H9 (cell line): Measurements from ENCODE around the gene FARS2. TPM values are rescaled to one million over a fixed set of nuclear protein-coding genes. Genes with fewer than 3 reads are reported as not detected.

Source experiments
- DNase-seq: peaks from one replicate; pipeline ENCODE4 v3.0.0-alpha.2; 2017
- H2AFZ ChIP-seq: one replicate; pipeline ENCODE4 v1.6.1; 2013; ENCODE audit warnings: mild to moderate bottlenecking, low read length, control low read depth, moderate library complexity
- H2AK5ac ChIP-seq: 2 replicates; pipeline ENCODE4 v1.6.1; 2013; ENCODE audit warnings: low read length, control low read depth, mixed read lengths; ENCODE audit not compliant: insufficient read length
- H2BK120ac ChIP-seq: one replicate; pipeline ENCODE4 v1.6.1; 2013; ENCODE audit warnings: low read depth, mild to moderate bottlenecking, low read length, control low read depth, inconsistent platforms; ENCODE audit not compliant: poor library complexity, severe bottlenecking
- H2BK12ac ChIP-seq: 2 replicates; pipeline ENCODE4 v1.6.1; 2013; ENCODE audit warnings: low read length, control low read depth, mixed read lengths, low read depth; ENCODE audit not compliant: insufficient read length
- H2BK15ac ChIP-seq: 2 replicates; pipeline ENCODE4 v1.6.1; 2013; ENCODE audit warnings: low read depth, low read length, control low read depth
- H2BK20ac ChIP-seq: one replicate; pipeline ENCODE4 v1.6.1; 2013; ENCODE audit warnings: low read depth, mild to moderate bottlenecking, low read length, control low read depth, inconsistent platforms; ENCODE audit not compliant: poor library complexity, severe bottlenecking
- H2BK5ac ChIP-seq: 2 replicates; pipeline ENCODE4 v1.6.1; 2013; ENCODE audit warnings: low read length, control low read depth, mixed read lengths; ENCODE audit not compliant: insufficient read length
- H3K14ac ChIP-seq: 2 replicates; pipeline ENCODE4 v1.6.1; 2013; ENCODE audit warnings: low read length, control low read depth; ENCODE audit not compliant: insufficient read depth
- H3K18ac ChIP-seq: 2 replicates; pipeline ENCODE4 v1.6.1; 2013; ENCODE audit warnings: low read depth, mild to moderate bottlenecking, mixed read lengths, low read length, control low read depth; ENCODE audit not compliant: insufficient read length
- H3K23ac ChIP-seq: 2 replicates; pipeline ENCODE4 v1.6.1; 2013; ENCODE audit warnings: low read length, control low read depth, mixed read lengths, low read depth; ENCODE audit not compliant: insufficient read length
- H3K23me2 ChIP-seq: 2 replicates; pipeline ENCODE4 v1.6.1; 2013; ENCODE audit warnings: low read depth, mild to moderate bottlenecking, mixed read lengths, low read length, control low read depth; ENCODE audit not compliant: insufficient read length, poor library complexity, severe bottlenecking
- H3K27ac ChIP-seq: 2 replicates; pipeline ENCODE4 v1.5.1; 2013; ENCODE audit warnings: low read length, control low read depth, mixed read lengths, low read depth; ENCODE audit not compliant: insufficient read length
- H3K27me3 ChIP-seq: 2 replicates; pipeline ENCODE4 v1.6.1; 2013; ENCODE audit warnings: low read length, control low read depth, inconsistent platforms; ENCODE audit not compliant: insufficient read depth
- H3K4ac ChIP-seq: 2 replicates; pipeline ENCODE4 v1.6.1; 2013; ENCODE audit warnings: low read depth, mild to moderate bottlenecking, control low read depth, inconsistent platforms, low read length, moderate library complexity
- H3K4me1 ChIP-seq: 2 replicates; pipeline ENCODE4 v1.6.1; 2013; ENCODE audit warnings: low read length, control low read depth, inconsistent platforms; ENCODE audit not compliant: insufficient read depth
- H3K4me2 ChIP-seq: 2 replicates; pipeline ENCODE4 v1.6.1; 2013; ENCODE audit warnings: low read length, control low read depth, mixed read lengths; ENCODE audit not compliant: insufficient read length, insufficient read depth
- H3K56ac ChIP-seq: 2 replicates; pipeline ENCODE4 v1.6.1; 2013; ENCODE audit warnings: low read depth, mild to moderate bottlenecking, mixed read lengths, low read length, control low read depth; ENCODE audit not compliant: insufficient read length
- H3K79me1 ChIP-seq: 2 replicates; pipeline ENCODE4 v1.6.1; 2013; ENCODE audit warnings: low read depth, mild to moderate bottlenecking, moderate library complexity, low read length, control low read depth, inconsistent platforms; ENCODE audit not compliant: insufficient read depth, poor library complexity, severe bottlenecking
- H3K79me2 ChIP-seq: 2 replicates; pipeline ENCODE4 v1.6.1; 2013; ENCODE audit warnings: low read length, control low read depth, inconsistent platforms; ENCODE audit not compliant: insufficient read depth
- H3K9ac ChIP-seq: 2 replicates; pipeline ENCODE4 v1.6.1; 2013; ENCODE audit warnings: low read length, control low read depth, mixed read lengths; ENCODE audit not compliant: insufficient read length; ENCODE audit errors: extremely low read depth
- H3K9me3 ChIP-seq: one replicate; pipeline ENCODE4 v1.6.1; 2013; ENCODE audit warnings: low read depth, low read length, inconsistent platforms; ENCODE audit not compliant: control insufficient read depth
- H3T11ph ChIP-seq: one replicate; pipeline ENCODE4 v1.6.1; 2013; ENCODE audit warnings: mild to moderate bottlenecking, low read length, control low read depth, inconsistent platforms
- H4K20me1 ChIP-seq: one replicate; pipeline ENCODE4 v1.6.1; 2013; ENCODE audit not compliant: control insufficient read depth, insufficient read length, insufficient read depth
- H4K5ac ChIP-seq: 2 replicates; pipeline ENCODE4 v1.6.1; 2013; ENCODE audit warnings: low read depth, mild to moderate bottlenecking, mixed read lengths, low read length, control low read depth; ENCODE audit not compliant: insufficient read length
- H4K8ac ChIP-seq: replicated peaks from 2 replicates; pipeline ENCODE4 v1.6.1; 2013; ENCODE audit warnings: low read length, control low read depth, mixed read lengths, low read depth; ENCODE audit not compliant: insufficient read length
- H4K91ac ChIP-seq: 2 replicates; pipeline ENCODE4 v1.6.1; 2013; ENCODE audit warnings: low read depth, mild to moderate bottlenecking, moderate library complexity, mixed read lengths, low read length, control low read depth; ENCODE audit not compliant: insufficient read length
- H3K27ac Mint-ChIP-seq, 3 experiments: 2 replicates in 2 of 3; 3 replicates in 1 of 3; pipeline ENCODE4 v1.8.0; 2020 to 2021; ENCODE audit warnings: mixed read lengths in 3 of 3, mild to moderate bottlenecking in 1 of 3, moderate library complexity in 1 of 3
- H3K27me3 Mint-ChIP-seq: 2 replicates; pipeline ENCODE4 v1.8.0; 2021; ENCODE audit warnings: low read depth, mild to moderate bottlenecking, moderate library complexity, mixed read lengths
- H3K36me3 Mint-ChIP-seq, 3 experiments: 2 replicates in 2 of 3; 3 replicates in 1 of 3; pipeline ENCODE4 v1.8.0; 2020 to 2021; ENCODE audit warnings: low read depth in 3 of 3, mixed read lengths in 3 of 3; ENCODE audit not compliant: insufficient read depth in 1 of 3
- H3K4me1 Mint-ChIP-seq, 2 experiments: 2 replicates each; pipeline ENCODE4 v1.8.0; 2020; ENCODE audit warnings: mixed read lengths in 2 of 2
- H3K4me3 Mint-ChIP-seq, 2 experiments: 2 replicates in 1 of 2; 3 replicates in 1 of 2; pipeline ENCODE4 v1.8.0; 2020 to 2021; ENCODE audit warnings: mild to moderate bottlenecking in 2 of 2, mixed read lengths in 2 of 2, moderate library complexity in 1 of 2
- H3K9me3 Mint-ChIP-seq, 2 experiments: 2 replicates in 1 of 2; 3 replicates in 1 of 2; pipeline ENCODE4 v1.8.0; 2020; ENCODE audit warnings: mild to moderate bottlenecking in 2 of 2, mixed read lengths in 2 of 2, moderate library complexity in 1 of 2
- CTCF ChIP-seq: fragments of 200-600 bp; sonication (generic); conservative IDR thresholded peaks from 3 replicates; pipeline ENCODE4 v1.8.0; 2021; ENCODE audit warnings: antibody characterized with exemption, mild to moderate bottlenecking
- WGBS: extraction: QIAGEN DNeasy Blood & Tissue Kit; methylation state at CpG from one replicate; pipeline ENCODE4 v1.1.7; 2013; ENCODE audit warnings: missing lambda C conversion rate, low lambda C conversion rate, mixed read lengths; ENCODE audit not compliant: insufficient read length; ENCODE audit errors: extremely low coverage; 5-methylcytosine and 5-hydroxymethylcytosine counted together
- total RNA-seq: library from RNA; stranded (reverse); gene quantifications from 2 replicates; pipeline ENCODE4 v1.2.1, GENCODE V29; 2021

Gene FARS2
- total RNA-seq, 1 experiment from 2014 or later, result 8.5 TPM

GRCh38 chr6:5501837-5502236, 240.5 kb downstream of the FARS2 start:
- TF ChIP-seq CTCF, result no peak
- Histone ChIP-seq H3K9me3 (no peaks in the 10 kb centered on the region), H3K9ac (no peak overlapping the region), H2BK12ac (no peak overlapping the region), H3K23ac (no peak overlapping the region), H2BK5ac (no peak overlapping the region), H3K27me3 (no peaks in the 10 kb centered on the region), H2BK120ac (no peak overlapping the region), H3K56ac (no peak overlapping the region), H2AK5ac (no peak overlapping the region), H4K20me1 (no peaks in the 10 kb centered on the region), H3K4me1 (peaks cover 5% of the 10 kb centered on the region; the same call in 1 of the 2 replicates), H3K27ac (no peak overlapping the region), H4K8ac (no peak overlapping the region), H2BK20ac (no peak overlapping the region), H4K5ac (no peak overlapping the region), H2AFZ (no peak overlapping the region), H3T11ph (no peak overlapping the region), H2BK15ac (no peak overlapping the region), H3K14ac (no peak overlapping the region), H3K4ac (no peak overlapping the region), H3K18ac (no peak overlapping the region), H3K23me2 (no peaks in the 10 kb centered on the region), H3K79me1 (no peaks in the 10 kb centered on the region), H3K79me2 (no peaks in the 10 kb centered on the region), H3K4me2 (no peak overlapping the region), H4K91ac (no peak overlapping the region)
- Mint-ChIP-seq H3K4me1 (peaks cover 21 to 28% of the 10 kb centered on the region in 2 experiments), H3K27ac (no peak overlapping the region), H3K36me3 (0 out of 7 replicates have a peak, but pooled peaks cover 0 to 5% (median 0%) of the 10 kb centered on the region in 3 experiments), H3K27me3 (no peaks in the 10 kb centered on the region), H3K4me3 (no peak overlapping the region), H3K9me3 (peaks cover 0 to 2% of the 10 kb centered on the region in 2 experiments; a peak in 1 of 5 replicates)
- DNase-seq, result no peak
- no CpG with 5 or more reads among the region's 3 CpGs for WGBS
